Urinary bladder (tissue), 4 donors: ENCODE measurements around the gene CHST15. TPM values are rescaled to one million over a fixed set of nuclear protein-coding genes. Genes with fewer than 3 reads are reported as not detected.

Experiments
- DNase-seq: peaks from one replicate; pipeline ENCODE4 v3.0.0-alpha.2; 2015; ENCODE audit errors: extremely low spot score
- H3K27ac ChIP-seq: one replicate; pipeline ENCODE4 v1.5.1; 2013; ENCODE audit warnings: low read depth, mild to moderate bottlenecking, moderate library complexity
- H3K36me3 ChIP-seq: one replicate; pipeline ENCODE4 v1.6.1; 2013; ENCODE audit warnings: mild to moderate bottlenecking, moderate library complexity; ENCODE audit not compliant: insufficient read depth
- H3K4me1 ChIP-seq: one replicate; pipeline ENCODE4 v1.6.1; 2013; ENCODE audit warnings: mild to moderate bottlenecking, moderate library complexity; ENCODE audit not compliant: insufficient read depth
- H3K4me3 ChIP-seq: one replicate; pipeline ENCODE4 v1.5.1; 2013; ENCODE audit warnings: low read depth, low read length
- WGBS: extraction: QIAGEN DNeasy Blood & Tissue Kit; methylation state at CpG from one replicate; pipeline ENCODE4 v1.1.7; 2013; 5-methylcytosine and 5-hydroxymethylcytosine counted together
- polyA plus RNA-seq: library from polyadenylated mRNA; stranded (reverse); fragments of 200-250 nt; gene quantifications from one replicate; pipeline ENCODE4 v1.2.3, GENCODE V29; 2013
- total RNA-seq: library from RNA; depleted of rRNA; stranded (reverse); fragments of >200 nt; gene quantifications from one replicate; pipeline ENCODE4 v1.2.3, GENCODE V29; 2014
- donor health status: healthy with polysubstance abuse.
- donor health status: healthy.

Gene CHST15
- total and polyA plus RNA-seq, 2 donors = 7.8 to 17.8 TPM

- Histone ChIP-seq H3K4me1 (no peaks in the 10 kb centered on the region), H3K27ac (no peak overlapping the region), H3K36me3 (no peaks in the 10 kb centered on the region), H3K4me3 (no peak overlapping the region)
- no peak for DNase-seq
- WGBS = 28% methylated on average over 10 of the region's 10 CpGs
Measured at GRCh38 chr10:123962756-123963530, 130.5 kb downstream of the CHST15 start.

- Histone ChIP-seq H3K4me1 (no peaks in the 10 kb centered on the region), H3K36me3 (no peaks in the 10 kb centered on the region), H3K4me3 (no peak overlapping the region), H3K27ac (no peak overlapping the region)
- WGBS = 12% methylated on average over 2 of the region's 2 CpGs
- DNase-seq = no peak
Measured at GRCh38 chr10:123958241-123958640, 135.2 kb downstream of the CHST15 start.

Other genes with a start within 250 kb of the CHST15 start
- 12.3 TPM for gene CPXM2, start 201.8 kb downstream of the CHST15 start, total RNA-seq
- gene CPXM2, start 201.8 kb downstream of the CHST15 start, polyA plus RNA-seq = 48.1 TPM